Osteocyte (in vitro differentiated cells): Measurements from ENCODE around the gene LRRC46. TPM values are rescaled to one million over a fixed set of nuclear protein-coding genes. Genes with fewer than 3 reads are reported as not detected.

ENCODE experiments used
- DNase-seq: peaks from one replicate; pipeline ENCODE4 v3.0.0; 2021; ENCODE audit warnings: mixed read lengths; ENCODE audit not compliant: unreplicated experiment; ENCODE audit errors: extremely low spot score
- H3K27ac Mint-ChIP-seq: one replicate; pipeline ENCODE4 v1.8.0; 2021; ENCODE audit warnings: mild to moderate bottlenecking, mixed read lengths; ENCODE audit not compliant: unreplicated experiment
- H3K27me3 Mint-ChIP-seq: one replicate; pipeline ENCODE4 v1.8.0; 2021; ENCODE audit warnings: mixed read lengths; ENCODE audit not compliant: unreplicated experiment
- H3K36me3 Mint-ChIP-seq: one replicate; pipeline ENCODE4 v1.8.0; 2021; ENCODE audit warnings: mixed read lengths; ENCODE audit not compliant: unreplicated experiment
- H3K4me1 Mint-ChIP-seq: one replicate; pipeline ENCODE4 v1.8.0; 2021; ENCODE audit warnings: mixed read lengths; ENCODE audit not compliant: unreplicated experiment
- H3K4me3 Mint-ChIP-seq: one replicate; pipeline ENCODE4 v1.8.0; 2021; ENCODE audit warnings: mild to moderate bottlenecking, moderate library complexity, mixed read lengths; ENCODE audit not compliant: unreplicated experiment
- H3K9me3 Mint-ChIP-seq: one replicate; pipeline ENCODE4 v1.8.0; 2021; ENCODE audit warnings: mixed read lengths; ENCODE audit not compliant: unreplicated experiment
- CTCF ChIP-seq: fragments of 200-600 bp; sonication (generic); IDR thresholded peaks from 2 replicates; pipeline ENCODE4 v1.5.0; 2021; ENCODE audit warnings: antibody characterized with exemption, mild to moderate bottlenecking, moderate library complexity
- total RNA-seq: library from RNA; stranded (reverse); gene quantifications from 2 replicates; pipeline ENCODE4 v1.2.1, GENCODE V29; 2021

The LRRC46 gene
- total RNA-seq, 1 donor from 2014 or later, result 0.54 TPM

- Mint-ChIP-seq H3K4me1 (peaks cover 21% of the 10 kb centered on the region), H3K27me3 (peaks cover 10% of the 10 kb centered on the region), H3K36me3 (peaks cover 34% of the 10 kb centered on the region), H3K9me3 (no peaks in the 10 kb centered on the region), H3K4me3 (no peak overlapping the region), H3K27ac (no peak overlapping the region)
- TF ChIP-seq CTCF, result no peak
- no peak for DNase-seq
Measured at GRCh38 chr17:47808830-47809480, 22.5 kb upstream of the LRRC46 start.

GRCh38 chr17:47810200-47810821, 21.2 kb upstream of the LRRC46 start:
- H3K36me3 Mint-ChIP-seq, result peaks cover 37% of the 10 kb centered on the region
- no peak overlapping the region for H3K4me3 Mint-ChIP-seq
- peaks cover 2% of the 10 kb centered on the region for H3K27me3 Mint-ChIP-seq
- peak overlapping the region; percentile 67 for H3K27ac Mint-ChIP-seq
- H3K4me1 Mint-ChIP-seq, result peaks cover 21% of the 10 kb centered on the region
- no peaks in the 10 kb centered on the region for H3K9me3 Mint-ChIP-seq
- TF ChIP-seq CTCF, result no peak
- no peak for DNase-seq

GRCh38 chr17:47810901-47811635, 20.4 kb upstream of the LRRC46 start:
- H3K36me3 Mint-ChIP-seq, result peaks cover 40% of the 10 kb centered on the region
- peak overlapping the region; percentile 35 for H3K27ac Mint-ChIP-seq
- no peaks in the 10 kb centered on the region for H3K27me3 Mint-ChIP-seq
- peaks cover 21% of the 10 kb centered on the region for H3K4me1 Mint-ChIP-seq
- no peak for TF ChIP-seq CTCF
- no peaks in the 10 kb centered on the region for H3K9me3 Mint-ChIP-seq
- H3K4me3 Mint-ChIP-seq, result no peak overlapping the region
- DNase-seq, result no peak

- H3K27me3 Mint-ChIP-seq, result no peaks in the 10 kb centered on the region
- H3K36me3 Mint-ChIP-seq, result peaks cover 41% of the 10 kb centered on the region
- peak overlapping the region; percentile 35 for H3K27ac Mint-ChIP-seq
- DNase-seq, result no peak
- no peak overlapping the region for H3K4me3 Mint-ChIP-seq
- no peaks in the 10 kb centered on the region for H3K9me3 Mint-ChIP-seq
- H3K4me1 Mint-ChIP-seq, result peaks cover 21% of the 10 kb centered on the region
- TF ChIP-seq CTCF, result no peak
Measured at GRCh38 chr17:47811709-47812108, 19.8 kb upstream of the LRRC46 start.
